Endothelial cell of umbilical vein (primary cell): ENCODE measurements around the gene TACR1. TPM values are rescaled to one million over a fixed set of nuclear protein-coding genes. Genes with fewer than 3 reads are reported as not detected.
A peak's percentile ranks its signal among the peaks of the same experiment; 100 is the strongest.

Experiments used
- BruUV-seq: library from RNA; stranded (reverse); fragments of 400-500 nt; replicated peaks from 2 replicates; lab custom pipeline; 2021; lab: Mats Ljungman, UMichigan
- CTCF ChIA-PET: fragments of 300-600, 350-600 bp; sonication (Branson Sonifier 250); formaldehyde crosslinking; loops from one replicate; lab custom pipeline; 2021; ENCODE audit warnings: antibody characterized with exemption, inconsistent platforms; lab: Charles Lee
- POLR2A ChIA-PET: fragments of 300-600, 350-600 bp; sonication (Branson Sonifier 250); formaldehyde crosslinking; loops from one replicate; lab custom pipeline; 2021; ENCODE audit warnings: antibody characterized with exemption, inconsistent platforms; lab: Charles Lee
- DNase-seq: peaks from one replicate; pipeline ENCODE4 v3.0.0-alpha.2; 2011; ENCODE audit warnings: low read depth, low spot score
- FAIRE-seq: peaks from 2 replicates; lab custom pipeline; 2011; peaks lifted over from hg19 to GRCh38; lab: Jason Lieb, UNC
- H2AFZ ChIP-seq: 2 replicates; pipeline ENCODE4 v1.6.0; 2012; ENCODE audit warnings: low read depth, low read length, control low read depth, inconsistent platforms
- H3K27ac ChIP-seq: 2 replicates; pipeline ENCODE4 v1.5.1; 2011; ENCODE audit warnings: low read depth, mild to moderate bottlenecking, control low read depth, low read length, moderate library complexity; ENCODE audit not compliant: insufficient read depth
- H3K27me3 ChIP-seq, 2 experiments: 2 replicates each; pipeline versions ENCODE4 v1.6.0 to v1.6.1; 2011; ENCODE audit warnings: low read length in 2 of 2, mixed read lengths in 1 of 2; ENCODE audit not compliant: control insufficient read depth in 2 of 2, insufficient read depth in 2 of 2
- H3K36me3 ChIP-seq, 2 experiments: 2 replicates in 1 of 2; 3 replicates in 1 of 2; pipeline ENCODE4 v1.5.1; 2011; ENCODE audit warnings: low read length in 2 of 2, mild to moderate bottlenecking in 1 of 2, moderate library complexity in 1 of 2; ENCODE audit not compliant: control insufficient read depth in 2 of 2, insufficient read depth in 2 of 2; ENCODE audit errors: extremely low read depth in 1 of 2
- H3K4me1 ChIP-seq: 3 replicates; pipeline ENCODE4 v1.5.1; 2011; ENCODE audit warnings: mild to moderate bottlenecking, low read length; ENCODE audit not compliant: control insufficient read depth, insufficient read depth; ENCODE audit errors: extremely low read depth
- H3K4me2 ChIP-seq: 2 replicates; pipeline ENCODE4 v1.6.1; 2011; ENCODE audit warnings: low read length, control low read depth, mixed read lengths; ENCODE audit not compliant: insufficient read depth
- H3K4me3 ChIP-seq, 3 experiments: fragments of 200-600 bp in 1 of 3; sonication (generic), shearing (Covaris generic) in 1 of 3; replicated peaks in 1 of 3; 2 replicates each; pipeline ENCODE4 v1.5.1; 2011 to 2016; ENCODE audit warnings: control low read depth in 3 of 3, low read length in 3 of 3, mild to moderate bottlenecking in 2 of 3, inconsistent platforms in 1 of 3, low read depth in 1 of 3, moderate library complexity in 1 of 3; ENCODE audit not compliant: insufficient read depth in 1 of 3
- H3K79me2 ChIP-seq: 2 replicates; pipeline ENCODE4 v1.6.0; 2012; ENCODE audit warnings: low read length, inconsistent platforms; ENCODE audit not compliant: control insufficient read depth, insufficient read depth
- H3K9ac ChIP-seq: replicated peaks from 2 replicates; pipeline ENCODE3; 2011; ENCODE audit warnings: low read length, control low read depth; ENCODE audit not compliant: insufficient read depth; ENCODE audit errors: extremely low read depth
- H3K9me1 ChIP-seq: replicated peaks from 3 replicates; pipeline ENCODE4 v1.6.0; 2011; ENCODE audit warnings: mild to moderate bottlenecking, low read length; ENCODE audit not compliant: control insufficient read depth, insufficient read depth; ENCODE audit errors: extremely low read depth
- H3K9me3 ChIP-seq: replicated peaks from 2 replicates; pipeline ENCODE4 v1.5.1; 2012; ENCODE audit warnings: low read length, inconsistent platforms; ENCODE audit not compliant: control insufficient read depth, insufficient read depth
- H4K20me1 ChIP-seq: replicated peaks from 2 replicates; pipeline ENCODE3; 2011; ENCODE audit warnings: mild to moderate bottlenecking, low read length; ENCODE audit not compliant: control insufficient read depth, insufficient read depth; ENCODE audit errors: extremely low read depth
- EZH2 ChIP-seq: IDR thresholded peaks from 2 replicates; pipeline ENCODE4 v1.6.1; 2012; ENCODE audit warnings: borderline replicate concordance, low read depth, mild to moderate bottlenecking, moderate library complexity, low read length, inconsistent platforms; ENCODE audit not compliant: severe bottlenecking
- FOS ChIP-seq: IDR thresholded peaks from 2 replicates; pipeline ENCODE4 v1.6.1; 2011; ENCODE audit warnings: mild to moderate bottlenecking, low read length, moderate library complexity, borderline replicate concordance; ENCODE audit not compliant: insufficient read depth
- MYC ChIP-seq: IDR thresholded peaks from one replicate; pipeline ENCODE4 v1.6.1; 2011; ENCODE audit warnings: mild to moderate bottlenecking, low read depth, low read length
- POLR2AphosphoS5 ChIP-seq: IDR thresholded peaks from 2 replicates; pipeline ENCODE4 v1.6.1; 2012; ENCODE audit warnings: low read depth, mild to moderate bottlenecking, control low read depth, low read length, moderate library complexity; ENCODE audit not compliant: insufficient read depth
- dilution Hi-C: fragments of 300-500 bp; cut with MboI; formaldehyde crosslinking; loops from one replicate; pipeline ENCODE4 v1.15.0; 2019; ENCODE audit warnings: low sequenced_read_pairs; ENCODE audit not compliant: extremely low pct_ligation_motif_present
- intact Hi-C: fragments of 100-400 bp; cut with micrococcal nuclease; formaldehyde crosslinking; loops from one replicate; pipeline ENCODE4 v1.10.0; 2022
- polyA plus RNA-seq, 4 experiments: library from polyadenylated mRNA; depleted of rRNA in 3 of 4; stranded (reverse) in 3 of 4; unstranded in 1 of 4; fragments of >200 nt; gene quantifications; 2 replicates each; pipeline versions ENCODE4 v1.2.1 to v1.2.3, GENCODE V29; 2011 to 2012; ENCODE audit warnings: missing spikeins in 1 of 4
- total RNA-seq: library from RNA; stranded (reverse); gene quantifications from 2 replicates; pipeline ENCODE4 v1.2.3, GENCODE V29; 2021
- TF ChIP-seq, protein P1 (sequence below): IDR thresholded peaks from 2 replicates; pipeline ENCODE4 v1.6.1; 2011; ENCODE audit not compliant: insufficient read depth, insufficient read length

TACR1 gene
- total and polyA plus RNA-seq, 2 donors (not counting 3 experiments of a cell fraction or from before 2014, with no cell fraction given): not detected

DNA sequence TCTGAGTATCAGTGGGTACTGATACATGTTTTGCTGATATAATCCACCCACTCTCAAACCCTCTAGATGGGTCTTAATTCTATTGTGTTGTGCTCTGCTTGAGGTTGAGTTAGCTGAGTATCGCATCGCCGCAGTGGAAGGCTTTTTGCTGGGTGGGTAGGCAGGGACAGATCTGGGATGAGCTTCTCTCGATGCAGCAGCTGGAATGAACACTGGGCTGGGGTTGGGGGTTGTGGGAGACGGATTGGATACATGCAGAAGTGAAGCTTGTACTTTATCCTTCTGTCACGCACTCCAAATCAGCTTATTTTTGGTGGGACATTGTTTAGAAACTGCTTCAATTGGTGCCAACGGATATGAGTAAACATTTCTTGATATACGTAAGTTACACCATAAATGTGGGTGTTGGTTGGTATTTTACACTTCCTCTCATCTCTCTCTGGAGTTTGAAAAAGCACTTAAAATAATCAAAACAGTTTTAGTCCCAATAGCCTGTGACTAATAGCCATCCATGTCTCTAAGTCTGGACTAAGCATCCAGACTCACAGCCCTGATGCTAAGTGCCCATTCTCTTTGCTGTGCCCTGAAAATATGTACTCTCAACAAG is 133.8 kb downstream of the TACR1 start:
- TF ChIP-seq POLR2AphosphoS5 (no peak), EZH2 (no peak), FOS (no peak), MYC (no peak)
- TF ChIP-seq, protein P1, sequence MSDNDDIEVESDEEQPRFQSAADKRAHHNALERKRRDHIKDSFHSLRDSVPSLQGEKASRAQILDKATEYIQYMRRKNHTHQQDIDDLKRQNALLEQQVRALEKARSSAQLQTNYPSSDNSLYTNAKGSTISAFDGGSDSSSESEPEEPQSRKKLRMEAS: no peak
- POLR2A ChIA-PET: no interaction called here
- Histone ChIP-seq H4K20me1 (no peaks in the 10 kb centered on the region), H3K4me3 (no peak overlapping the region), H3K4me2 (no peak overlapping the region), H3K79me2 (no peaks in the 10 kb centered on the region), H3K9me3 (no peaks in the 10 kb centered on the region), H3K9me1 (no peaks in the 10 kb centered on the region), H2AFZ (no peak overlapping the region), H3K9ac (no peak overlapping the region), H3K27me3 (no peaks in the 10 kb centered on the region), H3K4me1 (no peaks in the 10 kb centered on the region), H3K27ac (no peak overlapping the region), H3K36me3 (no peaks in the 10 kb centered on the region)
- dilution Hi-C loops: no loop called here
- CTCF ChIA-PET: interaction anchor here (0.9 to 3.4 kb wide), 15 partner anchors 10 to 562 kb away, joined by 3 to 41 read pairs (median 6); no protein-coding TSS in a partner anchor
- peak; percentile 21 for DNase-seq
- intact Hi-C loops: loop anchor here (1.0 to 2.0 kb wide), 5 partner anchors 147 to 563 kb away; no protein-coding TSS in a partner anchor
- FAIRE-seq: no peak
- no TSS peak for BruUV-seq
